Measurements from ENCODE around the gene RNPS1. TPM values are rescaled to one million over a fixed set of nuclear protein-coding genes. Genes with fewer than 3 reads are reported as not detected.
A peak's percentile ranks its signal among the peaks of the same experiment; 100 is the strongest.

Gene RNPS1
- total RNA-seq, 4 donors from 2014 or later: 127 to 158 (median 141) TPM

GRCh38 chr16:2252806-2253148, 15.1 kb downstream of the RNPS1 start:
- Histone ChIP-seq H3K4me1 (peaks cover 10 to 33% of the 10 kb centered on the region in 2 donors), H3K9me3 (no peaks in the 10 kb centered on the region), H3K36me3 (peaks cover 44 to 49% of the 10 kb centered on the region in 2 donors), H3K27ac (no peak overlapping the region), H3K4me3 (replicated peaks in 1 of 3) (no peak overlapping the region), H3K27me3 (no peaks in the 10 kb centered on the region)
- intact Hi-C loops (cut with DNase I): no loop called here
- DNase-seq: no peak
- 80 to 86% methylated on average over 7 of the region's 7 CpGs for WGBS, 2 donors
- TF ChIP-seq CTCF (IDR thresholded peaks at IDR 0.05): no peak

DNA sequence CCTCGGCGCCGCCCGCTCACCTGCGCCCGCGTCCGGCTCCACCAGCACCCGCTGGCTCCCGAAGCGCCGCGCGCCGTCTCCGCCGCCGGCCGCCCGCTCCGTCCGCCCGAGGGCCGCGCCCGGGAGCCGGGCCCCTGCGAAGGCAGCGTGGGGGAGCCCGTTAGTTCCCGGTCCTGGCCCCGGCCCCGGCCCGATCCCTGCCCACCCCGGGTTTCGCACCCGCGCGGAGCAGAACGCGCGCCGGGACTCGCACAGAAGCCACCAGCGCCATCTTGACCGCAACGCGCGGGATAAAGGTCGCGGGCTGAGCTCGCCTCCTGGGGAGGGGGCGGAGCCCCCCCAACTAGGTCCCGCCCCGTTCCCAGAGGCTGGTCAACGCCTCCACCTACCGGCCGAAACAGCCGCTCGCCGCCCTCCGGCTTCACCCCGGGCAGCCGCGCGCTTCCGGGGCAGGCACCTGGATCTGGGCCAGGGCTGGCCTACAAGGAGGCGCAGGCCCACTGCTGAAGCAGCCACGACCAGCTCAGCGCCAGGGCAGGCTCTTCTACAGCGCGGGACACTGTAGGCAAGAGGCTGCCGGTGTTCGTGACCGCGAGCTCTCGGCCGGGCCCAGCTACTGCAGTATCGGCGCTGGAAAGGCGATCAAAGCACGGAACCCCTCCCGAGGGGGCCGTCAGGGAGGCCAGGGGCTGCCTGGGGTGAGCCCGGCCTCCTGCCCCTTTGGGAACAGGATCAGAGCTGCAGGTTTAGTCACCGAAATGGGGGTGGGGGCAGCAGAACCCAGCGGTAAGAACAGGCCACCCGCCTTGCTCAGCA, 16.4 kb downstream of the RNPS1 start, which contains the start of gene ECI1:
Gene ECI1 (minus strand): TSS at position 292 of the 816 bp plus-strand sequence. CDS start 21 bp downstream, at position 271.
- Histone ChIP-seq H3K9me3 (no peaks in the 10 kb centered on the region), H3K4me1 (peaks cover 10 to 33% of the 10 kb centered on the region in 2 donors), H3K36me3 (peaks cover 34 to 40% of the 10 kb centered on the region in 2 donors), H3K4me3 (replicated peaks in 1 of 3) (peak within 1 kb of the TSS; percentile 15 to 68 (median 23)), H3K27ac (peak within 1 kb of the TSS; percentile 78 to 83 (median 81)), H3K27me3 (no peaks in the 10 kb centered on the region)
- peak; percentile 98 for DNase-seq
- TF ChIP-seq CTCF (IDR thresholded peaks at IDR 0.05) (peak; percentile 25 to 93 (median 72)), POLR2A (IDR thresholded peaks at IDR 0.05) (peak; percentile 39 to 94)
- WGBS, 2 donors: 12 to 27% methylated on average over 10 of the region's 88 CpGs
- intact Hi-C loops (cut with DNase I): no loop called here

- intact Hi-C loops (cut with DNase I): no loop called here
- no peaks in the 10 kb centered on the region for H3K27me3 ChIP-seq
- peaks cover 10 to 33% of the 10 kb centered on the region in 2 donors for H3K4me1 ChIP-seq
- TF ChIP-seq CTCF (IDR thresholded peaks at IDR 0.05) (no peak), POLR2A (IDR thresholded peaks at IDR 0.05) (no peak)
- H3K9me3 ChIP-seq: no peaks in the 10 kb centered on the region
- WGBS, 2 donors: 3 to 5% methylated on average over 35 of the region's 35 CpGs
- peaks cover 34 to 40% of the 10 kb centered on the region in 2 donors for H3K36me3 ChIP-seq
- peak overlapping the region; percentile 15 to 68 (median 23) for H3K4me3 ChIP-seq (replicated peaks in 1 of 3)
- H3K27ac ChIP-seq: peak overlapping the region; percentile 67 to 83 (median 81)
- peak; percentile 39 to 45 for DNase-seq
Measured at GRCh38 chr16:2250652-2251295, 17.2 kb downstream of the RNPS1 start.

- no peak overlapping the region for H3K27ac ChIP-seq
- DNase-seq: no peak
- H3K27me3 ChIP-seq: no peaks in the 10 kb centered on the region
- TF ChIP-seq CTCF (IDR thresholded peaks at IDR 0.05): no peak
- TF ChIP-seq POLR2A (IDR thresholded peaks at IDR 0.05): no peak
- 91 to 95% methylated on average over 7 to 12 of the region's 18 CpGs for WGBS, 2 donors
- peaks cover 7 to 15% of the 10 kb centered on the region in 2 donors for H3K4me1 ChIP-seq
- peaks cover 43 to 44% of the 10 kb centered on the region in 2 donors for H3K36me3 ChIP-seq
- H3K4me3 ChIP-seq (replicated peaks in 1 of 3): no peak overlapping the region
- intact Hi-C loops (cut with DNase I): no loop called here
- H3K9me3 ChIP-seq: no peaks in the 10 kb centered on the region
Measured at GRCh38 chr16:2246301-2246885, 21.5 kb downstream of the RNPS1 start.

Data from thyroid gland (tissue), 4 donors.